Gastroesophageal sphincter (tissue), 4 donors: ENCODE data around the gene WNT5B. TPM values are rescaled to one million over a fixed set of nuclear protein-coding genes. Genes with fewer than 3 reads are reported as not detected.

Source experiments
- ATAC-seq: fragments of 150-250 bp; one replicate; pipeline ENCODE4 v1.9.1; 2016; ENCODE audit warnings: mild to moderate bottlenecking, moderate library complexity
- H3K27ac ChIP-seq, 4 donors: fragments of 200-600 bp; sonication (generic) in 3 of 4; 1 replicate in 3 of 4; 2 replicates in 1 of 4; pipeline ENCODE4 v1.5.1; 2016 to 2019
- H3K27me3 ChIP-seq: fragments of 200-600 bp; sonication (generic); one replicate; pipeline ENCODE4 v1.5.1; 2019
- H3K36me3 ChIP-seq, 2 donors: fragments of 200-600 bp; sonication (generic); one replicate each; pipeline ENCODE4 v1.5.1; 2019; ENCODE audit warnings: control low read depth in 1 of 2
- H3K4me1 ChIP-seq, 3 donors: fragments of 200-600 bp; sonication (generic); 1 replicate in 2 of 3; 2 replicates in 1 of 3; pipeline ENCODE4 v1.5.1; 2016 to 2019; ENCODE audit warnings: control low read depth in 2 of 3
- H3K4me3 ChIP-seq, 2 donors: fragments of 200-600 bp; sonication (generic); one replicate each; pipeline ENCODE4 v1.5.1; 2019; ENCODE audit warnings: mild to moderate bottlenecking in 1 of 2, moderate library complexity in 1 of 2
- H3K9me3 ChIP-seq, 3 donors: fragments of 200-600 bp; sonication (generic); one replicate each; pipeline ENCODE4 v1.5.1; 2017 to 2019; ENCODE audit warnings: control low read depth in 2 of 3
- CTCF ChIP-seq, 4 experiments: fragments of 200-600 bp in 2 of 4; fragments of 450-650 bp in 2 of 4; sonication (generic) in 1 of 4; IDR thresholded peaks; one replicate each; pipeline ENCODE4 v1.5.1; 2017 to 2019; ENCODE audit warnings: antibody characterized with exemption in 4 of 4, mild to moderate bottlenecking in 2 of 4, moderate library complexity in 2 of 4
- EP300 ChIP-seq: sonication (generic); formaldehyde crosslinking; IDR thresholded peaks from one replicate; pipeline ENCODE4 v1.6.1; 2017; ENCODE audit warnings: antibody characterized with exemption, mild to moderate bottlenecking
- POLR2A ChIP-seq, 2 donors: fragments of 450-650 bp; IDR thresholded peaks; one replicate each; pipeline ENCODE4 v1.6.1; 2017; ENCODE audit warnings: antibody characterized with exemption in 2 of 2, mild to moderate bottlenecking in 2 of 2, moderate library complexity in 1 of 2
- POLR2AphosphoS5 ChIP-seq: sonication (generic); formaldehyde crosslinking; IDR thresholded peaks from one replicate; pipeline ENCODE4 v1.6.1; 2017; ENCODE audit warnings: antibody characterized with exemption
- WGBS, 2 donors: methylation state at CpG; one replicate each; pipeline ENCODE4 v1.1.5; 2018; ENCODE audit warnings: low coverage in 1 of 2; 5-methylcytosine and 5-hydroxymethylcytosine counted together
- total RNA-seq, 4 donors: library from RNA; depleted of rRNA; stranded (reverse); fragments of >200 nt; gene quantifications; one replicate each; pipeline ENCODE4 v1.1.0, GENCODE V29; 2016

Gene WNT5B
- total RNA-seq, 4 donors from 2014 or later: 9.4 to 76.5 (median 26.3) TPM

GRCh38 chr12:1634149-1634548 is 5.1 kb downstream of the WNT5B start:
- Histone ChIP-seq H3K9me3 (no peaks in the 10 kb centered on the region), H3K4me3 (no peak overlapping the region), H3K27ac (peak overlapping the region; percentile 52 to 91 (median 84)), H3K27me3 (no peaks in the 10 kb centered on the region), H3K36me3 (peaks cover 0 to 6% of the 10 kb centered on the region in 2 donors), H3K4me1 (peaks cover 4 to 86% (median 21%) of the 10 kb centered on the region in 3 donors)
- 38 to 46% methylated on average over 6 to 7 of the region's 7 CpGs for WGBS, 2 donors
- TF ChIP-seq POLR2AphosphoS5 (no peak), EP300 (no peak), CTCF (IDR thresholded peaks at IDR 0.05) (no peak), POLR2A (IDR thresholded peaks at IDR 0.05) (no peak)
- no peak for ATAC-seq

DNA sequence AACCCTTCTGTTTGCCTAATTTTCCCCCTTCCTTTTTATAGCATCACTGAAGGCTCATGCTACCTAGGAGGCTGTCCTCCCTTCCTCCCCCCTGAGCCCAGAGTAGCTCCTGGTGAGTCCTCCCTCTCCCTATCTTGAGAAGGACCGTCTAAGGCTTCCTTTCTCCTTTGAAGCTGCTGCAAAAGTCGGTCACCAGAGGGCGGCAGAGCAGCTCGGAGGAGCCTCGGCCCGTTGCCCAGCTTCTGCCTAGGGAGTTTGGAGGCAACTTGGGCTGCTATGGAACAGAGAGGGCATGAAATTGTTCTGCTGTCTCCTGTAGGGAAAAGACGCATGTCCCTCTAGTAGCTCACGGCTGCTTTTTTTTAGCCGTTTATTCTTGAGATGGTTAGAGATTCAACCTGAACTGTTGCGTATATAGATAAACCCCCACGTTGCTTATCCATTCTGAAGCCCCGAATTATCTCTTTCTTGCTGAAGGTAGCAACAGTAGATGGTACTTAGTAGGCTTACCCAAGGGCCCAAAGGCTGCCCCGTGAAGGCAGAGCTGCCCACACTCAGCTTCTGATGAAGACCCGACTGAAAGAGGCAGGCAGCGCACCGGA is 5.7 kb downstream of the WNT5B start:
- no peak overlapping the region for H3K4me3 ChIP-seq
- peaks cover 4 to 80% (median 21%) of the 10 kb centered on the region in 3 donors for H3K4me1 ChIP-seq
- no peaks in the 10 kb centered on the region for H3K9me3 ChIP-seq
- WGBS, 2 donors: 61% methylated on average over 9 of the region's 16 CpGs; no CpG with 5 or more reads in 1 of the 2 donors
- peaks cover 0 to 10% of the 10 kb centered on the region in 2 donors for H3K36me3 ChIP-seq
- H3K27ac ChIP-seq: peak overlapping the region in 3 of 4 donors; percentile 79 to 91 (median 89)
- ATAC-seq: peak; percentile 66
- no peaks in the 10 kb centered on the region for H3K27me3 ChIP-seq
- TF ChIP-seq CTCF (IDR thresholded peaks at IDR 0.05) (peak in 3 of 4 experiments; percentile 72 to 89 (median 76)), POLR2A (IDR thresholded peaks at IDR 0.05) (no peak)

GRCh38 chr12:1635301-1636095 is 6.5 kb downstream of the WNT5B start:
- TF ChIP-seq EP300 (no peak), CTCF (IDR thresholded peaks at IDR 0.05) (no peak), POLR2A (IDR thresholded peaks at IDR 0.05) (no peak), POLR2AphosphoS5 (no peak)
- peaks cover 0 to 19% of the 10 kb centered on the region in 2 donors for H3K36me3 ChIP-seq
- 69 to 86% methylated on average over 9 to 10 of the region's 11 CpGs for WGBS, 2 donors
- H3K9me3 ChIP-seq: no peaks in the 10 kb centered on the region
- no peak for ATAC-seq
- H3K4me1 ChIP-seq: peaks cover 4 to 80% (median 18%) of the 10 kb centered on the region in 3 donors
- H3K27me3 ChIP-seq: no peaks in the 10 kb centered on the region
- no peak overlapping the region for H3K4me3 ChIP-seq
- H3K27ac ChIP-seq: peak overlapping the region in 3 of 4 donors; percentile 45 to 91 (median 89)

- TF ChIP-seq POLR2AphosphoS5 (no peak), CTCF (IDR thresholded peaks at IDR 0.05) (no peak), EP300 (no peak), POLR2A (IDR thresholded peaks at IDR 0.05) (no peak)
- 55% methylated on average over 5 of the region's 5 CpGs; no CpG with 5 or more reads in 1 of the 2 donors for WGBS, 2 donors
- ATAC-seq: no peak
- H3K4me1 ChIP-seq: peaks cover 4 to 78% (median 11%) of the 10 kb centered on the region in 3 donors
- H3K9me3 ChIP-seq: no peaks in the 10 kb centered on the region
- no peaks in the 10 kb centered on the region for H3K27me3 ChIP-seq
- peaks cover 0 to 16% of the 10 kb centered on the region in 2 donors for H3K36me3 ChIP-seq
- peak overlapping the region in 1 of 4 donors; percentile 47 for H3K27ac ChIP-seq
- no peak overlapping the region for H3K4me3 ChIP-seq
Observed at GRCh38 chr12:1638203-1638602, 9.2 kb downstream of the WNT5B start.
